Measurements from ENCODE around the gene SCFD2. TPM values are rescaled to one million over a fixed set of nuclear protein-coding genes. Genes with fewer than 3 reads are reported as not detected.

Gene SCFD2
- total RNA-seq, 1 donor from 2014 or later, result 22.8 TPM

DNA sequence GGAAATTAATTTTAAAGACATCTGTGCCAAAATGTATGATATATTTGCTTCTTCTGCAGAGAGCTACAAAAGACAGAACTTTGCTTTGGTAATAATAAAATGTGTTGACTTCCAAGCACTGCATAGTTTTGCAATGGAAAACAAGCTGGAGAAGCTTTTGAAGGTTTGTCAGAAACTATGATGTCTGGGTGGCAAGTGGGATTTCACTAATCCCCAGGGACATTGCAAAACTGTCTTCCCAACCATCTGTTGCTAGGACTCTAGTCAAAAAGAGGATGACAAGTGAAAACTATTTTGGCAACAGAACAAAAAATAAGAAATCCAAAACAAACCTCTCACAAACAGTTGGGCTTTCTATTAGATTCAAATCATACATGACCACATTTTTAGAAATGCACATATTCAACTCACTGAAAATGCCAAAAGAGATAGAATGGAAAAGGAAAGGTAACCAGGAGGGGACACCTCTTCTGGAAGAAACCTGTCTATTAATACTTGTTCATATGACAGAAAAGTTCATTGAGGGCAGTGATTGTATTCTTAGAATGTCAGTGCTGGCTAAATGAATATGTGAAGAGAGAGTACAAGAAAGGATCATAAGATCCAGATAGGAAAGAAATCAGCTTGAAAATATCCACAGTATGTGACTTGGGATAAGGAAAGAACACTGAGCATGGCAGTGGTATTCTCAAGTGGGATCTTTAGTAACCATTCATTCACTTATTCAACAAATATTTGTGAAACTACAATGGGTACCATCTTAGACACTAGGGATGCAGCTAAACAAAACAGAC is 275.7 kb downstream of the SCFD2 start:
- Histone ChIP-seq H3K27ac (no peak overlapping the region), H3K9me3 (no peaks in the 10 kb centered on the region), H3K4me3 (no peak overlapping the region), H3K36me3 (no peaks in the 10 kb centered on the region), H3K4me1 (peaks cover 0 to 7% of the 10 kb centered on the region in 2 donors), H3K27me3 (no peaks in the 10 kb centered on the region)
- intact Hi-C loops (cut with DNase I), result no loop called here
- DNase-seq (ENCODE audit: low spot score in 2 of 2), result no peak
- TF ChIP-seq, protein P1, sequence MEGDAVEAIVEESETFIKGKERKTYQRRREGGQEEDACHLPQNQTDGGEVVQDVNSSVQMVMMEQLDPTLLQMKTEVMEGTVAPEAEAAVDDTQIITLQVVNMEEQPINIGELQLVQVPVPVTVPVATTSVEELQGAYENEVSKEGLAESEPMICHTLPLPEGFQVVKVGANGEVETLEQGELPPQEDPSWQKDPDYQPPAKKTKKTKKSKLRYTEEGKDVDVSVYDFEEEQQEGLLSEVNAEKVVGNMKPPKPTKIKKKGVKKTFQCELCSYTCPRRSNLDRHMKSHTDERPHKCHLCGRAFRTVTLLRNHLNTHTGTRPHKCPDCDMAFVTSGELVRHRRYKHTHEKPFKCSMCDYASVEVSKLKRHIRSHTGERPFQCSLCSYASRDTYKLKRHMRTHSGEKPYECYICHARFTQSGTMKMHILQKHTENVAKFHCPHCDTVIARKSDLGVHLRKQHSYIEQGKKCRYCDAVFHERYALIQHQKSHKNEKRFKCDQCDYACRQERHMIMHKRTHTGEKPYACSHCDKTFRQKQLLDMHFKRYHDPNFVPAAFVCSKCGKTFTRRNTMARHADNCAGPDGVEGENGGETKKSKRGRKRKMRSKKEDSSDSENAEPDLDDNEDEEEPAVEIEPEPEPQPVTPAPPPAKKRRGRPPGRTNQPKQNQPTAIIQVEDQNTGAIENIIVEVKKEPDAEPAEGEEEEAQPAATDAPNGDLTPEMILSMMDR (IDR thresholded peaks at IDR 0.05), result no peak

DNA sequence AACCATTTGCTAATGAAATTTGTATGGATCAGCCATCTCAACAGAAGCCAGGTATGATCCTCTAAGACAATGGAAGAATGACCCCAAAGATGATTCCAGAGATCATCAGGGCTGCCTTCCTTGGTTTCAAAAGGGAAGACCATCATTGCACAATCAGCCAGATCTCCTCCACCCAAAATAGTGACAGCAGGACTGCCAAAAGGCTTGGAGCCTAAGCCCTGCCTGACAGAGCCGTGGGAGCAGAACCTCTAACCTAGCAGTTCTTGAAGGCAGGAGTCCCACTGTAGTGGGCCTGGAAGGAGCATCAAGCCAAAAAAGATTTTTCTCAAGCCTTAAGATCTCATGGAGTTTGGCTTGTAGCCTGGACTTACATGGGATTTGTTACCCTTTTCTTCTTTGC is 277.7 kb downstream of the SCFD2 start:
- H3K4me1 ChIP-seq, result peaks cover 0 to 7% of the 10 kb centered on the region in 2 donors
- TF ChIP-seq, protein P1 (IDR thresholded peaks at IDR 0.05), result no peak
- H3K27ac ChIP-seq, result no peak overlapping the region
- no peaks in the 10 kb centered on the region for H3K36me3 ChIP-seq
- no peak for DNase-seq (ENCODE audit: low spot score in 2 of 2)
- intact Hi-C loops (cut with DNase I), result no loop called here
- H3K27me3 ChIP-seq, result no peaks in the 10 kb centered on the region
- no peak overlapping the region for H3K4me3 ChIP-seq
- H3K9me3 ChIP-seq, result peaks cover 0 to 7% of the 10 kb centered on the region in 2 donors

DNA sequence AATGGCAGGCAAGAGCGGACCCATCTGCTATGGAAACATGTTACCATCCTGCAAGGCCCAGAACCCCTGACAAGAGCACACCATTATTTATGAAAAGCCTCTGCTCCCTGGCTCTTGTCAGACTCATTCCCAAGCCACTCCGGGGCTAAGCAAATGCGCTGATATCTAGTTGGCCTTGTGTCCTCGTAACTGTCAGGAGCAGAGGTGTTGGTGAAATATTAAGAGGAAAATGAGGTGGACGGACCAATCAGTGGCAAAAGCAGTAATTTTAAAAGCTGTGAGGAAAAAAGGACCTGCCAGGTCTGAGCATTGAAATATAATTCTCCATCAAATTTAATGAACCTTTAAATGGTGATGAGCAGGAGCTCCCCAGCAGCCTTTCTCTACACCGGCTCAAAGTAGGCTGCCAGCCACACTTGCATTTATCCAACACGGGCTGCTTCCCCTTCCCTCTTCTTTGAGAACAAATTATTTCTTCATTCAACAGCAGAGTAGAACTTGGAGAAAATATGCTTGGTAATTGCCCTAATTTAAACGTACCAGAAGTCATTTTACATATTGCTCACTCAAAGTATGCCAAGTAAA is 289.4 kb downstream of the SCFD2 start:
- Histone ChIP-seq H3K9me3 (no peaks in the 10 kb centered on the region), H3K27ac (no peak overlapping the region), H3K4me1 (no peaks in the 10 kb centered on the region), H3K27me3 (no peaks in the 10 kb centered on the region), H3K4me3 (no peak overlapping the region), H3K36me3 (no peaks in the 10 kb centered on the region)
- TF ChIP-seq, protein P1 (IDR thresholded peaks at IDR 0.05), result no peak
- intact Hi-C loops (cut with DNase I), result no loop called here
- DNase-seq (ENCODE audit: low spot score in 2 of 2), result no peak

DNA sequence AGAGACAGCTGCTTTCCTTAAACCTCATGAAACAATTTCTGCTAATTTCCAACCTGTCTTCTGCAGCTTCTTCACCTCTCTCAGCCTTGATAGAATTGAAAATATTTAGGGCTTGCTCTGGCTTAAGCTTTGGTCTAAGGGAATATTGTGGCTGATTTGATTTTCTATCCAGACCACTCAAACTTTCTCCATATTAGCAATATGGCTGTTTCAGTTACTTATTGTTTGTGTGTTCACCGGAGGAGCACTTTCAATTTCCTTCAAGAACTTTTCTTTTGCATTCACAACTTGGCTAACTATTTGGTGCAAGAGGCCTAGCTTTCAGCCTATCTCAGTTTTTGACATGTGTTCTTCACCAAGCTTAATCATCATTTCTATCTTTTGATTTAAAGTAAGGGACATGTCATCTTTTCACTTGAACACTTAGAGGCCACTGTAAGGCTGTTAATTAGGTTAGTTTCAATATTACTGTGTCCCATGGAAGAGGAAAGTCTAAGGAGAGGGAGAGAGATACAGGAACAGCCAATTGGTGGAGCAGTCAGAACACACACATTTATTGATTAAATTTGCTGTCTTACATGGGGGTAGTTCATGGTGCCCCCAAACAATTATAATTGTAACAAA is 290.6 kb downstream of the SCFD2 start:
- H3K4me1 ChIP-seq, result no peaks in the 10 kb centered on the region
- no peaks in the 10 kb centered on the region for H3K36me3 ChIP-seq
- H3K27ac ChIP-seq, result no peak overlapping the region
- intact Hi-C loops (cut with DNase I), result no loop called here
- H3K4me3 ChIP-seq, result no peak overlapping the region
- H3K9me3 ChIP-seq, result no peaks in the 10 kb centered on the region
- DNase-seq (ENCODE audit: low spot score in 2 of 2), result no peak
- TF ChIP-seq, protein P1 (IDR thresholded peaks at IDR 0.05), result no peak
- H3K27me3 ChIP-seq, result no peaks in the 10 kb centered on the region

DNA sequence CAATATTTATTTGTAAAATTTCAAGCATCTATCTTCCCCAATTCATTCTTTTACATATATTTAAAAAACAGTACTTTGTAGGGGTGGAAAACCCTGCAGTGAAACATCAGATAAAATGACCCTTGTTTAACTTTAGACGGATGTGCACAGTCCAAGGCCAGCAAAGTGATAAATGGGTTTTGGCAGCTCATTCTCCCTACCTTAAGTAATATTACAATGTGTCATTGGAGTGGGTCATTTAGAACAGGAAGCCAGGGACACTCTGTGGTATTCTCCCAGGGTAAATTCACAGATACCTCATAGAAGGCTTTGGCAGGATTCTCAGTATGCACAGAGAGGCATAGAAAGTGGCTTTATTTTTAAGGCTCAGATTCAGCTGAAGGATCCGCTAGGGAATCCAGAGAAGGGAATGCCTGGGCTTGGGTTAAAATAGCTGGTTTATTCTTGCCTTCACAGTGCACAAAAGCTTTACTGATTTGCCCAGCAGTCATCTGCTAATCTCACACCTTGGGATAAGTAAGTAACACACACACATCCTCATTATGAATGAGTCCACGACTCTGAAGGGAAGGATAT is 297.0 kb downstream of the SCFD2 start:
- DNase-seq (ENCODE audit: low spot score in 2 of 2), result no peak
- Histone ChIP-seq H3K36me3 (no peaks in the 10 kb centered on the region), H3K4me3 (no peak overlapping the region), H3K27ac (no peak overlapping the region), H3K4me1 (no peaks in the 10 kb centered on the region), H3K9me3 (no peaks in the 10 kb centered on the region), H3K27me3 (no peaks in the 10 kb centered on the region)
- TF ChIP-seq, protein P1 (IDR thresholded peaks at IDR 0.05), result no peak
- intact Hi-C loops (cut with DNase I), result no loop called here
